Liver (tissue), 3 donors: ENCODE data around the gene MMP14.

Source experiments
- CTCF ChIP-seq: fragments of 150-350 bp; IDR thresholded peaks from 2 replicates; pipeline ENCODE4 v1.5.1; 2017; ENCODE audit warnings: improper control_type of control experiment, low read depth, low read length; ENCODE audit not compliant: missing input control
- FOXA1 ChIP-seq: IDR thresholded peaks from 2 replicates; pipeline ENCODE4 v1.6.1; 2016; ENCODE audit warnings: antibody characterized with exemption
- GABPA ChIP-seq, 2 donors: IDR thresholded peaks in 1 of 2; conservative IDR thresholded peaks in 1 of 2; 2 replicates each; pipeline ENCODE4 v1.6.1; 2016; ENCODE audit warnings: antibody characterized with exemption in 2 of 2, mild to moderate bottlenecking in 1 of 2, moderate library complexity in 1 of 2
- HNF4G ChIP-seq: IDR thresholded peaks from 2 replicates; pipeline ENCODE4 v1.6.1; 2016; ENCODE audit warnings: antibody characterized with exemption
- RXRA ChIP-seq, 2 donors: IDR thresholded peaks; 2 replicates each; pipeline ENCODE4 v1.6.1; 2017 to 2018; ENCODE audit warnings: antibody characterized with exemption in 2 of 2, mild to moderate bottlenecking in 1 of 2
- TAF1 ChIP-seq: conservative IDR thresholded peaks from 2 replicates; pipeline ENCODE4 v1.6.1; 2016; ENCODE audit warnings: antibody characterized with exemption, mild to moderate bottlenecking
- YY1 ChIP-seq: IDR thresholded peaks from 2 replicates; pipeline ENCODE4 v1.6.1; 2016; ENCODE audit warnings: antibody characterized with exemption, mild to moderate bottlenecking
- TF ChIP-seq, protein P1 (sequence below): IDR thresholded peaks from 2 replicates; pipeline ENCODE4 v1.6.1; 2016; ENCODE audit warnings: antibody characterized with exemption
- donor health status: healthy.
- donor health status: healthy.

- TF ChIP-seq RXRA (IDR thresholded peaks at IDR 0.05), result no peak
- TF ChIP-seq CTCF, result no peak
- no peak for TF ChIP-seq GABPA (IDR thresholded peaks at IDR 0.05 in 1 of 2, conservative IDR thresholded peaks at IDR 0.05 in 1 of 2)
- TF ChIP-seq TAF1, result no peak
- TF ChIP-seq, protein P1, sequence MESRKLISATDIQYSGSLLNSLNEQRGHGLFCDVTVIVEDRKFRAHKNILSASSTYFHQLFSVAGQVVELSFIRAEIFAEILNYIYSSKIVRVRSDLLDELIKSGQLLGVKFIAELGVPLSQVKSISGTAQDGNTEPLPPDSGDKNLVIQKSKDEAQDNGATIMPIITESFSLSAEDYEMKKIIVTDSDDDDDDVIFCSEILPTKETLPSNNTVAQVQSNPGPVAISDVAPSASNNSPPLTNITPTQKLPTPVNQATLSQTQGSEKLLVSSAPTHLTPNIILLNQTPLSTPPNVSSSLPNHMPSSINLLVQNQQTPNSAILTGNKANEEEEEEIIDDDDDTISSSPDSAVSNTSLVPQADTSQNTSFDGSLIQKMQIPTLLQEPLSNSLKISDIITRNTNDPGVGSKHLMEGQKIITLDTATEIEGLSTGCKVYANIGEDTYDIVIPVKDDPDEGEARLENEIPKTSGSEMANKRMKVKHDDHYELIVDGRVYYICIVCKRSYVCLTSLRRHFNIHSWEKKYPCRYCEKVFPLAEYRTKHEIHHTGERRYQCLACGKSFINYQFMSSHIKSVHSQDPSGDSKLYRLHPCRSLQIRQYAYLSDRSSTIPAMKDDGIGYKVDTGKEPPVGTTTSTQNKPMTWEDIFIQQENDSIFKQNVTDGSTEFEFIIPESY, result no peak
- TF ChIP-seq YY1, result no peak
- TF ChIP-seq FOXA1, result no peak
- no peak for TF ChIP-seq HNF4G
Measured at GRCh38 chr14:22841311-22841710, 4.9 kb downstream of the MMP14 start.
